Raji (cell line): Measurements from ENCODE around the gene TPST1.

Experiments
- POLR2A ChIP-seq: IDR thresholded peaks from 2 replicates; pipeline ENCODE4 v1.6.1; 2011; ENCODE audit warnings: low read depth, low read length, control low read depth; ENCODE audit not compliant: insufficient read depth

TPST1 gene

DNA sequence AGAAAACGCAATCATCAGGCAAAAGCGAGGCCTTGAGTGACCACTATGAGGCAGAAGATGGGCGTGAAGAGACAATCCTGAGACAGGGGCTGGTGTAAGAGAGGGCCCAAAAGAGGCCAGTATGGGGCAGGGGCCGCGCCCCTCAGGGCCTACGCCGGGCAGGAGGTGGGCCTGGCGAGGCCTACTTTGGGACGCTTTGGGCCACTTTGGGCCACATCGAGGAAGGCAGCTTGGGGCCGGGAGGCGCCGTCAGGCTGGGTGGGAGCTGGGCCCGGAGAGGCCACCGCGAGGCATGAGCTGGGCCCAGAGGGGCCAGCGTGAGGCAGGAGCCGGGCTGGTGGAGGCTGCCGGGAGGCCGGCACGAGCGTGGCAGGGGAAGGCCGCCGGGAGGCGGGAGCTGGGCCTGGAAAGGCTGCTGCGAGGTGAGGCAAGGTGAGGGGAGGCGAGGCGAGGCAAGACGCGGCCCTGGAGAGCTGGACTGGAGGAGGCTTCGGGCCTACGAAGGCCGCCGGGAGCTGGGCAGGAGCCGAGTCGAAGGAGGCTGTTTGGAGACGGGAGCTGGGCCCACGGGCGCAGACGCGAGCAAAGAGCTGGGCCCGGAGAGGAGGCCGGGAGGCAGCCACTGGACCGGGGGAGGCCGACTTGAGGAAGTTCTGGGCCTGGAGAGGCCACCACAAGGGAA lies 171.3 kb downstream of the TPST1 start:
- TF ChIP-seq POLR2A: no peak

DNA sequence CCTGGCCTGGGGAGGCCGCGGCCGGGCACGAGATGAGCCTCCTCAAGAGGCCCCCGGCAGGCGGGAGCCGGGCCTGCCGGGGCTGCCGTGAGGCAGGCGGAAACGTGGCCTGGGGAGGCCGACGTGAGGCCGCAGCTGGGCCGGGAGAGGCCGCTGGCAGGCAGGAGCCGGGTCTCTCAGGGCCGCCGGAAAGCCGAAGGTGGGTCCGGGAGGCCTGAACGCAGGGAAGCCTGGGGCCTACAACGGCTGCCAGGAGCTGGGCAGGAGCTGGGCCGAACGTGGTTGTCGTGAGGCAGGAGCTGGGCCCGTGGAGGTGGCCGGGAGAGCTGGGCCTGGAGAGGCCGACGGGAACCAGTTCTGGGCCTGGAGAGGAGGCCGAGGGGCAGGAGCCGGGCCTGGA lies 171.9 kb downstream of the TPST1 start:
- no peak for TF ChIP-seq POLR2A

DNA sequence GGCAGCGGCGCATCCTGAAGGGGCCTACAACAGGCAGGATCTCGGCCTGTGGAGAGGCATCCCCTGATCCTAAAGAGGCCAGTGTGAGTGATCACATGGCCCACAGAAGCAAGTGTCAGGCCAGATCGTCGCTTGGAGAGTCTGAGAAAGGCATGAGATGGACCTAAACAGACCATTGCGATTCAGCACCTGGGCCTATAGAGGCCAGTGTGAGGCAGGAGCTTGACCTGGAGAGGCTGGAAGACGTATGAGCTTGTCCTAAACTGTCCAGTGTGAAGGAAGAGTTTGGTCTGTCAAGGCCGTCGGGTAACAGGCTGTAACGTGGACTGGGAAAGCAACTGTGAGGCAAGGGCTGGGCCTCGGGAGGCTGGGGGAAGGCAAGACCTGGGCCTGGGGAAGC lies 172.6 kb downstream of the TPST1 start:
- TF ChIP-seq POLR2A: no peak

DNA sequence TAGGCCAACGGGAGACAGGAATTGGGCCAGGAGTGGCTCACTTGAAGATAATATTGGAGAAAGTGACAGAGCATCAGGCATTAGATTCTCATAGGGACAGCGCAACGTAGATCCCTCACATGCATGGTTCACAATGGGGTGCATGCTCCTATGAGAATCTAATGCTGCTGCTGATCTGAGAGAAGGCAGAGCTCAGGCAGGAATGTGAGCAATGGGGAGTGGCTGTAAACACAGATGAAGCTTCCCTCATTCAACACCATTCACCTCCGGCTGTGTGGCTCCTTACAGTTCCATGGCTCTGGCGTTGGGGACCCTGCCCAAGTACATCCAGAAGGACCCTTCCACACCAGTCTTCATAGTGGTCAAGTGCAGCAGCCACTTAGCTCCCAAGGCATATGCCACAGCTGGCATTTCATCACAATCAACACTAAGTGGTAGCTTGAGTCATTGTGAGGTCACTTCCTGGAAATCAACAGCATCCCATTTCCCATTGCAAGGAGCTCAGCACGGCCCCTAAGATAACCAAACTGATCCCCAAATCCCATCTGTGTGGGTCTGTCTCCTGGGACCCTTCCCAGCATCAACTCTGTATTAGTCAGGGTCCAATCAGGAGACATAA lies 174.5 kb downstream of the TPST1 start:
- no peak for TF ChIP-seq POLR2A

DNA sequence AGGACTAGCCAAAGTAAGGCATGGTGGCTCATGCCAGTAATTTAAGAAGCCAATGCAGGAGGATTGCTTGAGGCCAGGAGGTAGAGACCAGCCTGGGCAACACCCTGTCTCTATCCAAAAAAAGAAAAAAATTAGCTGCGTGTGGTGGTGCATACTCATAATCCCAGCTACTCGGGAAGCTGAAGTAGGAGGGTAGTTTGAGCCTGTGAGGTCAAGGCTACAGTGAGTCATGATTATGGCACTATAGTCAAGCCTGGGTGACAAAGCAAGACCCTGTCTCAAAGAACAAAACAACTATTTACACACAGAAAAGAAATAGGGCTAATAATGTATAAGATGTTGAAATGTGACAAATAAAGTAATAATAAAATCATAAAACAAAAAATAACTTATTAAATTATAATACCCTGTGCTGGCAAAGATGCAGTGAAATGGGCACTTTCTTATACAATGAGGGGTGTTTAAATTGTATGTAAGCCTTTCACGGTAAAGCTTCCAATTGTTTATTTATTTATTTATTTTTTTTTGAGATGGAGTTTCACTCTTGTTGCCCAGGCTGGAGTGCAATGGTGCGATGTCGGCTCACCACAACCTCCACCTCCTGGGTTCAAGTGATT lies 175.2 kb downstream of the TPST1 start:
- TF ChIP-seq POLR2A: no peak

DNA sequence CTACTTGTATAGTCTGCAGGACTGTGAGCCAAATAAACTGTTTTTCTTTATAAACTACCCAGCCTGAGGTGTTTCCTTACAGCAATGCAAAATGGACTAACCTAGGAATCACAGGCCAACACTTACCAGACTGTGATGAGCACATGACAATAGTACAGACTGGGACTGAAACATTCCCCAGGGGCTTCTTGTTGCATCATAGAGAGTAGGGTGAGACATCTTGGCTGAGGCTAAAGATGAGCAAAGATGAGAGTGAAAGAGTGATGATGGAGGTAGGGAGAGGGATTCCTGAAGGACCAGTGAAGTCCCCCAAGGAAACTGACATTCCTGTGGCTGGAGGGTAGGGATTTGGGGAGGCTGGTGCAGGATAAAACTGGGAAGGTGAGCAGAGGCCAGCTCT lies 194.4 kb downstream of the TPST1 start:
- no peak for TF ChIP-seq POLR2A

DNA sequence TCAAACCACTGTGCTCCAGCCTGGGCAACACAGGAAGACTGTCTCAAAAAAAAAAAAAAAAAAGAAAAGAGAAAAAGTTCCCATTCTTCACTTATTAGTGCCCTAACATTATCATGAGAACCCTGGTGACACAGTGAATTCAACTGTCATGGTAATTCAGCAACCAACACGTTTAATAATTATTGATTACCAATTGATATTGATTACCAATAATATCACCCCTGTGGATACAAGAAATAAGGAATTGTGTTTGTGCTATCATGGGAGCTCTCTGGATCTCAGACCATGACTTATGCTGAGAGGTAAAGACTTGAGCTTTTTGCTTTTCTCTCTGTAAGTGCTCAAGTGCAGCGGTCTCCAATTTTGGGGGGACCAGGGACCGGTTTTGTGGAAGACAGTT lies 195.3 kb downstream of the TPST1 start:
- no peak for TF ChIP-seq POLR2A

DNA sequence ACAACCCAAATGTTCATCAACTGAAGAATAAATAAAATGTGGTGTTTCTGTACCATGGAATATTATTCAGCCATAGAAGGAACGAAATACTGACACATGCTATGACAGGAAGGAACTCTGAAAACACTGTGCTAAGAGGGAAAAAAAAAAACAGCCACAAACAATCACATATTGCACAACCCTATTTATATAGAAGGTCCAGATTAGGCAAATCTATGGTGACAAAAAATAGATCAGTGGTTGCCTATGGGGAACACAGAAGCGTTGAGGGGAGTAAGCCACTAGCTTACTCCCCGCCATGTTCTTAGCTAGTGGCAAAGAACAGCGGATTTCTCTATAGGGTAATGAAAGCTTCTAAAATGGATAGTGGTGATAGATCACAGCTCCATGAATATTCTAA lies 198.4 kb downstream of the TPST1 start:
- TF ChIP-seq POLR2A: no peak

DNA sequence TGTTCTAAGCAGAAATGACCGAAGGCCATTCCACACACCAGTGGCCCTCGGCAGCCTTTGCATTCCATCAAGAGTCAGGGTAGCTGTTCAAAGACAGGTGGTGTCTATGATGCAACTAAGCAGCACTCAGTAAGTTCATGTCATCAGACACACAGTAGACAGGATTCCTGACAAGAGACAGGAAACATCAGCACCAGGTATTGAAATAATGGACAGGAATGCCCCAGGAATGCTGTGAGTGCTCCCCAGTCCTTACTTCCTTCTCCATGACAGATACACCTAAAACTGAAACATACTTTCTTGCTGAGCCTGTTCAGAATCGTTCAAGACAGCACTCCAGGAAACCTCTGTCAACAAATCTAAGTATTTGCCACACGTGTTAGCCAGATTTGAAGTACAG lies 204.4 kb downstream of the TPST1 start:
- no peak for TF ChIP-seq POLR2A
